ENCODE results near the gene PTPRD.

PTPRD gene

GRCh38 chr9:8907868-8908267 lies 1704.9 kb downstream of the PTPRD start:
- Mint-ChIP-seq H3K9me3 (peaks cover 10% of the 10 kb centered on the region), H3K36me3 (ENCODE audit: low read depth) (no peaks in the 10 kb centered on the region), H3K27me3 (no peaks in the 10 kb centered on the region), H3K4me3 (no peak overlapping the region), H3K27ac (no peak overlapping the region), H3K4me1 (ENCODE audit: low read depth) (no peaks in the 10 kb centered on the region)

GRCh38 chr9:8905731-8906130 lies 1707.1 kb downstream of the PTPRD start:
- H3K27ac Mint-ChIP-seq = no peak overlapping the region
- no peaks in the 10 kb centered on the region for H3K36me3 Mint-ChIP-seq (ENCODE audit: low read depth)
- peaks cover 10% of the 10 kb centered on the region for H3K9me3 Mint-ChIP-seq
- no peaks in the 10 kb centered on the region for H3K27me3 Mint-ChIP-seq
- no peak overlapping the region for H3K4me3 Mint-ChIP-seq
- H3K4me1 Mint-ChIP-seq (ENCODE audit: low read depth) = no peaks in the 10 kb centered on the region

- no peaks in the 10 kb centered on the region for H3K4me1 Mint-ChIP-seq (ENCODE audit: low read depth)
- no peaks in the 10 kb centered on the region for H3K27me3 Mint-ChIP-seq
- H3K9me3 Mint-ChIP-seq = peaks cover 10% of the 10 kb centered on the region
- H3K27ac Mint-ChIP-seq = no peak overlapping the region
- H3K36me3 Mint-ChIP-seq (ENCODE audit: low read depth) = no peaks in the 10 kb centered on the region
- no peak overlapping the region for H3K4me3 Mint-ChIP-seq
Measured at GRCh38 chr9:8904771-8905515, 1707.9 kb downstream of the PTPRD start.

GRCh38 chr9:8903077-8903476 lies 1709.7 kb downstream of the PTPRD start:
- H3K36me3 Mint-ChIP-seq (ENCODE audit: low read depth) = no peaks in the 10 kb centered on the region
- H3K27me3 Mint-ChIP-seq = no peaks in the 10 kb centered on the region
- H3K4me1 Mint-ChIP-seq (ENCODE audit: low read depth) = no peaks in the 10 kb centered on the region
- H3K4me3 Mint-ChIP-seq = no peak overlapping the region
- H3K9me3 Mint-ChIP-seq = peaks cover 6% of the 10 kb centered on the region
- no peak overlapping the region for H3K27ac Mint-ChIP-seq

GRCh38 chr9:8901146-8901545 lies 1711.7 kb downstream of the PTPRD start:
- Mint-ChIP-seq H3K4me1 (ENCODE audit: low read depth) (no peaks in the 10 kb centered on the region), H3K4me3 (no peak overlapping the region), H3K27ac (no peak overlapping the region), H3K27me3 (no peaks in the 10 kb centered on the region), H3K36me3 (ENCODE audit: low read depth) (no peaks in the 10 kb centered on the region), H3K9me3 (no peaks in the 10 kb centered on the region)

GRCh38 chr9:8899511-8899910 lies 1713.3 kb downstream of the PTPRD start:
- Mint-ChIP-seq H3K27ac (no peak overlapping the region), H3K36me3 (ENCODE audit: low read depth) (no peaks in the 10 kb centered on the region), H3K9me3 (no peaks in the 10 kb centered on the region), H3K4me3 (no peak overlapping the region), H3K27me3 (no peaks in the 10 kb centered on the region), H3K4me1 (ENCODE audit: low read depth) (no peaks in the 10 kb centered on the region)

- H3K9me3 Mint-ChIP-seq = no peaks in the 10 kb centered on the region
- no peak overlapping the region for H3K27ac Mint-ChIP-seq
- no peaks in the 10 kb centered on the region for H3K27me3 Mint-ChIP-seq
- H3K4me3 Mint-ChIP-seq = no peak overlapping the region
- no peaks in the 10 kb centered on the region for H3K4me1 Mint-ChIP-seq (ENCODE audit: low read depth)
- H3K36me3 Mint-ChIP-seq (ENCODE audit: low read depth) = no peaks in the 10 kb centered on the region
Measured at GRCh38 chr9:8895861-8896224, 1717.0 kb downstream of the PTPRD start.

- Mint-ChIP-seq H3K4me1 (ENCODE audit: low read depth) (no peaks in the 10 kb centered on the region), H3K27me3 (no peaks in the 10 kb centered on the region), H3K9me3 (no peaks in the 10 kb centered on the region), H3K27ac (no peak overlapping the region), H3K4me3 (no peak overlapping the region), H3K36me3 (ENCODE audit: low read depth) (no peaks in the 10 kb centered on the region)
Measured at GRCh38 chr9:8895106-8895860, 1717.5 kb downstream of the PTPRD start.

- no peaks in the 10 kb centered on the region for H3K36me3 Mint-ChIP-seq (ENCODE audit: low read depth)
- H3K4me3 Mint-ChIP-seq = no peak overlapping the region
- H3K4me1 Mint-ChIP-seq (ENCODE audit: low read depth) = no peaks in the 10 kb centered on the region
- H3K27ac Mint-ChIP-seq = no peak overlapping the region
- no peaks in the 10 kb centered on the region for H3K27me3 Mint-ChIP-seq
- no peaks in the 10 kb centered on the region for H3K9me3 Mint-ChIP-seq
Measured at GRCh38 chr9:8890695-8891094, 1722.1 kb downstream of the PTPRD start.

GRCh38 chr9:8889100-8889499 lies 1723.7 kb downstream of the PTPRD start:
- H3K27me3 Mint-ChIP-seq = no peaks in the 10 kb centered on the region
- H3K36me3 Mint-ChIP-seq (ENCODE audit: low read depth) = no peaks in the 10 kb centered on the region
- H3K4me3 Mint-ChIP-seq = no peak overlapping the region
- no peak overlapping the region for H3K27ac Mint-ChIP-seq
- H3K9me3 Mint-ChIP-seq = no peaks in the 10 kb centered on the region
- H3K4me1 Mint-ChIP-seq (ENCODE audit: low read depth) = no peaks in the 10 kb centered on the region

- Mint-ChIP-seq H3K36me3 (ENCODE audit: low read depth) (no peaks in the 10 kb centered on the region), H3K4me3 (no peak overlapping the region)
Measured at GRCh38 chr9:8888591-8888990, 1724.2 kb downstream of the PTPRD start.

GRCh38 chr9:8887369-8887768 lies 1725.4 kb downstream of the PTPRD start:
- no peaks in the 10 kb centered on the region for H3K9me3 Mint-ChIP-seq
- no peaks in the 10 kb centered on the region for H3K36me3 Mint-ChIP-seq (ENCODE audit: low read depth)
- no peak overlapping the region for H3K4me3 Mint-ChIP-seq
- H3K27me3 Mint-ChIP-seq = no peaks in the 10 kb centered on the region
- H3K4me1 Mint-ChIP-seq (ENCODE audit: low read depth) = no peaks in the 10 kb centered on the region
- no peak overlapping the region for H3K27ac Mint-ChIP-seq

More at GRCh38 chr9:8888591-8888990, 1724.2 kb downstream of the PTPRD start:
- no peaks in the 10 kb centered on the region for H3K4me1 Mint-ChIP-seq (ENCODE audit: low read depth)
- H3K27ac Mint-ChIP-seq = no peak overlapping the region
- no peaks in the 10 kb centered on the region for H3K27me3 Mint-ChIP-seq
- H3K9me3 Mint-ChIP-seq = no peaks in the 10 kb centered on the region

GRCh38 chr9:8883321-8883720 lies 1729.5 kb downstream of the PTPRD start:
- Mint-ChIP-seq H3K4me1 (ENCODE audit: low read depth) (no peaks in the 10 kb centered on the region), H3K4me3 (no peak overlapping the region), H3K27ac (no peak overlapping the region), H3K27me3 (no peaks in the 10 kb centered on the region), H3K9me3 (no peaks in the 10 kb centered on the region), H3K36me3 (ENCODE audit: low read depth) (no peaks in the 10 kb centered on the region)

- no peaks in the 10 kb centered on the region for H3K36me3 Mint-ChIP-seq (ENCODE audit: low read depth)
- no peak overlapping the region for H3K4me3 Mint-ChIP-seq
- H3K4me1 Mint-ChIP-seq (ENCODE audit: low read depth) = no peaks in the 10 kb centered on the region
- H3K27ac Mint-ChIP-seq = no peak overlapping the region
- peaks cover 4% of the 10 kb centered on the region for H3K9me3 Mint-ChIP-seq
- H3K27me3 Mint-ChIP-seq = no peaks in the 10 kb centered on the region
Measured at GRCh38 chr9:8880060-8880459, 1732.7 kb downstream of the PTPRD start.

- Mint-ChIP-seq H3K36me3 (ENCODE audit: low read depth) (no peaks in the 10 kb centered on the region), H3K4me3 (no peak overlapping the region), H3K9me3 (peaks cover 4% of the 10 kb centered on the region), H3K4me1 (ENCODE audit: low read depth) (no peaks in the 10 kb centered on the region), H3K27ac (no peak overlapping the region), H3K27me3 (no peaks in the 10 kb centered on the region)
Measured at GRCh38 chr9:8879284-8879683, 1733.5 kb downstream of the PTPRD start.
